WTC11 (cell line): ENCODE data around the gene B3GALNT1. TPM values are rescaled to one million over a fixed set of nuclear protein-coding genes. Genes with fewer than 3 reads are reported as not detected.

Source experiments
- ATAC-seq: fragments of 200-7000 bp; cut with Tn5 transposase; 2 replicates; pipeline ENCODE4 v1.10.0; 2021; ENCODE audit warnings: mild to moderate bottlenecking, moderate library complexity
- CTCF ChIA-PET: fragments of 300-600 bp; sonication (Branson Sonifier 250); formaldehyde crosslinking; loops from one replicate; lab custom pipeline; 2021; ENCODE audit warnings: antibody characterized with exemption; lab: Charles Lee
- POLR2A ChIA-PET: fragments of 350-600 bp; sonication (Branson Sonifier 250); formaldehyde crosslinking; loops from one replicate; lab custom pipeline; 2021; ENCODE audit warnings: antibody characterized with exemption; lab: Charles Lee
- DNase-seq: peaks from one replicate; pipeline ENCODE4 v3.0.0; 2021; ENCODE audit warnings: low spot score
- H3K27ac Mint-ChIP-seq: 2 replicates; pipeline ENCODE4 v1.8.0; 2021; ENCODE audit warnings: mixed read lengths
- H3K27me3 Mint-ChIP-seq: 2 replicates; pipeline ENCODE4 v1.8.0; 2021; ENCODE audit warnings: low read depth, mild to moderate bottlenecking, moderate library complexity, mixed read lengths
- H3K36me3 Mint-ChIP-seq: 2 replicates; pipeline ENCODE4 v1.8.0; 2021; ENCODE audit warnings: mixed read lengths
- H3K4me1 Mint-ChIP-seq: 2 replicates; pipeline ENCODE4 v1.8.0; 2022; ENCODE audit warnings: mixed read lengths
- H3K4me3 Mint-ChIP-seq: 2 replicates; pipeline ENCODE4 v1.8.0; 2021; ENCODE audit warnings: mild to moderate bottlenecking, moderate library complexity, mixed read lengths
- H3K9me3 Mint-ChIP-seq: 2 replicates; pipeline ENCODE4 v1.8.0; 2021; ENCODE audit warnings: mixed read lengths
- AFF4 ChIP-seq: sonication (generic); formaldehyde crosslinking; IDR thresholded peaks from 2 replicates; pipeline ENCODE4 v1.8.1; 2023; ENCODE audit warnings: mild to moderate bottlenecking, missing genetic modification reagents, borderline replicate concordance
- ATF2 ChIP-seq: sonication (generic); formaldehyde crosslinking; IDR thresholded peaks from 2 replicates; pipeline ENCODE4 v1.8.1; 2022; ENCODE audit warnings: low read depth, missing genetic modification reagents, borderline replicate concordance
- ATF6 ChIP-seq: sonication (generic); formaldehyde crosslinking; IDR thresholded peaks from 2 replicates; pipeline ENCODE4 v1.8.1; 2023; ENCODE audit warnings: mild to moderate bottlenecking, missing genetic modification reagents
- CTCF ChIP-seq: fragments of 200-600 bp; IDR thresholded peaks from 2 replicates; pipeline ENCODE4 v1.8.0; 2022; ENCODE audit warnings: antibody characterized with exemption
- ELF4 ChIP-seq: sonication (generic); formaldehyde crosslinking; IDR thresholded peaks from 2 replicates; pipeline ENCODE4 v1.8.1; 2022; ENCODE audit warnings: low read depth, mild to moderate bottlenecking, moderate library complexity, missing genetic modification reagents
- FOXK1 ChIP-seq: sonication (generic); formaldehyde crosslinking; IDR thresholded peaks from 2 replicates; pipeline ENCODE4 v1.8.0; 2022; ENCODE audit warnings: mild to moderate bottlenecking, moderate library complexity, missing genetic modification reagents
- GABPB1 ChIP-seq: sonication (generic); formaldehyde crosslinking; IDR thresholded peaks from 2 replicates; pipeline ENCODE4 v1.8.1; 2023; ENCODE audit warnings: mild to moderate bottlenecking, missing genetic modification reagents
- PRRX2 ChIP-seq: fragments of 250-450 bp; sonication (Bioruptor Pico); IDR thresholded peaks from 2 replicates; pipeline ENCODE4 v1.8.0; 2021; ENCODE audit warnings: mild to moderate bottlenecking
- RORB ChIP-seq: fragments of 250-450 bp; sonication (Bioruptor Pico); IDR thresholded peaks from 2 replicates; pipeline ENCODE4 v1.9.0; 2021; ENCODE audit warnings: mild to moderate bottlenecking
- SP1 ChIP-seq: sonication (generic); formaldehyde crosslinking; conservative IDR thresholded peaks from 2 replicates; pipeline ENCODE4 v1.8.1; 2022; ENCODE audit warnings: missing genetic modification reagents
- ZMAT4 ChIP-seq: fragments of 250-450 bp; sonication (Bioruptor Pico); IDR thresholded peaks from 2 replicates; pipeline ENCODE4 v1.9.0; 2021; ENCODE audit warnings: mild to moderate bottlenecking
- ZNF317 ChIP-seq: sonication (generic); formaldehyde crosslinking; IDR thresholded peaks from 2 replicates; pipeline ENCODE4 v1.8.1; 2023; ENCODE audit warnings: low read depth, mild to moderate bottlenecking, moderate library complexity, missing genetic modification reagents, borderline replicate concordance
- ZNF512 ChIP-seq: sonication (generic); formaldehyde crosslinking; IDR thresholded peaks from 2 replicates; pipeline ENCODE4 v1.8.1; 2022; ENCODE audit warnings: missing genetic modification reagents, borderline replicate concordance
- ZNF671 ChIP-seq: fragments of 250-450 bp; sonication (Bioruptor Pico); IDR thresholded peaks from 2 replicates; pipeline ENCODE4 v1.8.0; 2021; ENCODE audit warnings: mild to moderate bottlenecking
- total RNA-seq: library from RNA; stranded (reverse); gene quantifications from 3 replicates; pipeline ENCODE4 v1.2.3, GENCODE V29; 2021
- TF ChIP-seq, protein P1 (sequence below): sonication (generic); formaldehyde crosslinking; IDR thresholded peaks from 2 replicates; pipeline ENCODE4 v1.8.0; 2022; ENCODE audit warnings: mild to moderate bottlenecking, missing genetic modification reagents
- TF ChIP-seq, protein P2 (sequence below): sonication (generic); formaldehyde crosslinking; IDR thresholded peaks from 2 replicates; pipeline ENCODE4 v1.8.0; 2022; ENCODE audit warnings: missing genetic modification reagents
- TF ChIP-seq, protein P3 (sequence below): fragments of 250-450 bp; sonication (Bioruptor Pico); IDR thresholded peaks from 2 replicates; pipeline ENCODE4 v2.1.2; 2022; ENCODE audit warnings: mild to moderate bottlenecking, moderate library complexity

The B3GALNT1 gene
- total RNA-seq, 1 experiment from 2014 or later, result 4.2 TPM

- TF ChIP-seq ZMAT4 (CRISPR knock-in tag) (no peak), FOXK1 (CRISPR knock-in tag) (no peak), ATF6 (no peak)
- TF ChIP-seq, all 79 proteins: peak for 0
Observed at GRCh38 chr3:161049683-161050248, 55.4 kb downstream of the B3GALNT1 start (continued).

DNA sequence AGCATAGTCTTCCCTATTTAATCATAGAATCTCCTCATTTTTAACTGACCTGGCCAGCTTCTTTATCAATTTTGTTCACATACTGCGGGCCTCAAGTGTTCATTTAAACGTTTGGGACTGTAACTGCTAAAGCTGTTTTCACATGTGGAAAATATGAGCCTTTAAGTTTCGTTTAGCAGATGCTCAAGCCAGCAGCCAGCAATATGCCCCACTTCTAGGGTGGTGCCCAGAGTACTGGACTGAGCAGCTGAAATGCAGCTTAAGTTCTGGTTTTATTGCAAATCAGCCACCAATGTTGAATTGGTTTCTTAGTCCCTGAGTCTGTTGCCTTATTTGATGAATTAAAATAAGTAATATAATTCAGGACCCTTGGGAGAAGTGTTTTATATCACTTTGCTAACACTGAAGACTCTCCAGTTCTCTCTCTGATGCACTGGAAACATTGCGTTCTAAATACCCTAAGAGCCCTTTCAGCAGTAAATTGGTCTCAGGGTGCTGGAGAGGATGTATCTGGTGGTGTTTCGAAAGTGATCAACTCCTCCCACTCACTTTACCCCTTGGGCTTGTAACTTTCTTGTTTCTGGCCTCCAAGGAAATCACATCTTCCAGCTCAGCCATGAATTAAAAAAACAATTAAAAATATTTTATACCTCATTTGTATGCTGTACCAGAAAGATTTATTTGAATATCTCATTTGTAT, 61.7 kb downstream of the B3GALNT1 start:
- no peaks in the 10 kb centered on the region for H3K27me3 Mint-ChIP-seq
- DNase-seq (no peak), ATAC-seq (no peak)
- peaks cover 22% of the 10 kb centered on the region for H3K9me3 Mint-ChIP-seq
- ChIA-PET CTCF (no interaction called here), POLR2A (no interaction called here)
- H3K4me1 Mint-ChIP-seq, result peaks cover 22% of the 10 kb centered on the region
- no peak overlapping the region for H3K27ac Mint-ChIP-seq
- H3K36me3 Mint-ChIP-seq, result peaks cover 17% of the 10 kb centered on the region
- no peak overlapping the region for H3K4me3 Mint-ChIP-seq
- TF ChIP-seq RORB (CRISPR knock-in tag) (no peak), AFF4 (CRISPR knock-in tag) (no peak), SP1 (CRISPR knock-in tag) (no peak), PRRX2 (no peak), ZNF671 (CRISPR knock-in tag) (no peak), ELF4 (no peak), CTCF (no peak), ZNF512 (CRISPR knock-in tag) (no peak), ATF2 (no peak), GABPB1 (no peak), ZNF317 (CRISPR knock-in tag) (no peak)
- TF ChIP-seq, protein P1, sequence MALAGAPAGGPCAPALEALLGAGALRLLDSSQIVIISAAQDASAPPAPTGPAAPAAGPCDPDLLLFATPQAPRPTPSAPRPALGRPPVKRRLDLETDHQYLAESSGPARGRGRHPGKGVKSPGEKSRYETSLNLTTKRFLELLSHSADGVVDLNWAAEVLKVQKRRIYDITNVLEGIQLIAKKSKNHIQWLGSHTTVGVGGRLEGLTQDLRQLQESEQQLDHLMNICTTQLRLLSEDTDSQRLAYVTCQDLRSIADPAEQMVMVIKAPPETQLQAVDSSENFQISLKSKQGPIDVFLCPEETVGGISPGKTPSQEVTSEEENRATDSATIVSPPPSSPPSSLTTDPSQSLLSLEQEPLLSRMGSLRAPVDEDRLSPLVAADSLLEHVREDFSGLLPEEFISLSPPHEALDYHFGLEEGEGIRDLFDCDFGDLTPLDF (CRISPR knock-in tag), result no peak
- TF ChIP-seq, protein P2, sequence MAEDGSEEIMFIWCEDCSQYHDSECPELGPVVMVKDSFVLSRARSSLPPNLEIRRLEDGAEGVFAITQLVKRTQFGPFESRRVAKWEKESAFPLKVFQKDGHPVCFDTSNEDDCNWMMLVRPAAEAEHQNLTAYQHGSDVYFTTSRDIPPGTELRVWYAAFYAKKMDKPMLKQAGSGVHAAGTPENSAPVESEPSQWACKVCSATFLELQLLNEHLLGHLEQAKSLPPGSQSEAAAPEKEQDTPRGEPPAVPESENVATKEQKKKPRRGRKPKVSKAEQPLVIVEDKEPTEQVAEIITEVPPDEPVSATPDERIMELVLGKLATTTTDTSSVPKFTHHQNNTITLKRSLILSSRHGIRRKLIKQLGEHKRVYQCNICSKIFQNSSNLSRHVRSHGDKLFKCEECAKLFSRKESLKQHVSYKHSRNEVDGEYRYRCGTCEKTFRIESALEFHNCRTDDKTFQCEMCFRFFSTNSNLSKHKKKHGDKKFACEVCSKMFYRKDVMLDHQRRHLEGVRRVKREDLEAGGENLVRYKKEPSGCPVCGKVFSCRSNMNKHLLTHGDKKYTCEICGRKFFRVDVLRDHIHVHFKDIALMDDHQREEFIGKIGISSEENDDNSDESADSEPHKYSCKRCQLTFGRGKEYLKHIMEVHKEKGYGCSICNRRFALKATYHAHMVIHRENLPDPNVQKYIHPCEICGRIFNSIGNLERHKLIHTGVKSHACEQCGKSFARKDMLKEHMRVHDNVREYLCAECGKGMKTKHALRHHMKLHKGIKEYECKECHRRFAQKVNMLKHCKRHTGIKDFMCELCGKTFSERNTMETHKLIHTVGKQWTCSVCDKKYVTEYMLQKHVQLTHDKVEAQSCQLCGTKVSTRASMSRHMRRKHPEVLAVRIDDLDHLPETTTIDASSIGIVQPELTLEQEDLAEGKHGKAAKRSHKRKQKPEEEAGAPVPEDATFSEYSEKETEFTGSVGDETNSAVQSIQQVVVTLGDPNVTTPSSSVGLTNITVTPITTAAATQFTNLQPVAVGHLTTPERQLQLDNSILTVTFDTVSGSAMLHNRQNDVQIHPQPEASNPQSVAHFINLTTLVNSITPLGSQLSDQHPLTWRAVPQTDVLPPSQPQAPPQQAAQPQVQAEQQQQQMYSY, result no peak
- TF ChIP-seq, protein P3, sequence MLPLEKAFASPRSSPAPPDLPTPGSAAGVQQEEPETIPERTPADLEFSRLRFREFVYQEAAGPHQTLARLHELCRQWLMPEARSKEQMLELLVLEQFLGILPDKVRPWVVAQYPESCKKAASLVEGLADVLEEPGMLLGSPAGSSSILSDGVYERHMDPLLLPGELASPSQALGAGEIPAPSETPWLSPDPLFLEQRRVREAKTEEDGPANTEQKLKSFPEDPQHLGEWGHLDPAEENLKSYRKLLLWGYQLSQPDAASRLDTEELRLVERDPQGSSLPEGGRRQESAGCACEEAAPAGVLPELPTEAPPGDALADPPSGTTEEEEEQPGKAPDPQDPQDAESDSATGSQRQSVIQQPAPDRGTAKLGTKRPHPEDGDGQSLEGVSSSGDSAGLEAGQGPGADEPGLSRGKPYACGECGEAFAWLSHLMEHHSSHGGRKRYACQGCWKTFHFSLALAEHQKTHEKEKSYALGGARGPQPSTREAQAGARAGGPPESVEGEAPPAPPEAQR (CRISPR knock-in tag), result no peak
